HL-60 (cell line): ENCODE measurements around the gene NAB2.

Source experiments
- CTCF ChIP-seq: IDR thresholded peaks from one replicate; pipeline ENCODE4 v1.5.1; 2011; ENCODE audit warnings: low read length, control low read depth, inconsistent platforms; ENCODE audit not compliant: insufficient read depth
- POLR2AphosphoS5 ChIP-seq: IDR thresholded peaks from 2 replicates; pipeline ENCODE4 v1.6.1; 2012; ENCODE audit warnings: low read depth

GRCh38 chr12:57044468-57044867 lies 44.4 kb upstream of the NAB2 start:
- no peak for TF ChIP-seq CTCF
- no peak for TF ChIP-seq POLR2AphosphoS5
